Measurements from ENCODE around the gene ZNF521. TPM values are rescaled to one million over a fixed set of nuclear protein-coding genes. Genes with fewer than 3 reads are reported as not detected.

Gene ZNF521
- total RNA-seq, 3 donors from 2014 or later: 3.2 to 11.6 (median 7.9) TPM

GRCh38 chr18:25147877-25148488, 204.0 kb downstream of the ZNF521 start:
- H3K9me3 ChIP-seq: no peaks in the 10 kb centered on the region
- ATAC-seq: no peak
- no peak overlapping the region for H3K4me3 ChIP-seq
- no peaks in the 10 kb centered on the region for H3K36me3 ChIP-seq (ENCODE audit: low read depth)
- no peaks in the 10 kb centered on the region for H3K4me1 ChIP-seq (ENCODE audit: low read depth)
- DNase-seq: no peak
- intact Hi-C loops (cut with DNase I, micrococcal nuclease): no loop called here
- no peak for TF ChIP-seq CTCF (IDR thresholded peaks at IDR 0.05)

- intact Hi-C loops (cut with DNase I, micrococcal nuclease): no loop called here
- TF ChIP-seq CTCF (IDR thresholded peaks at IDR 0.05): no peak
- no peak for ATAC-seq
Observed at GRCh38 chr18:25146512-25146910, 205.5 kb downstream of the ZNF521 start.

GRCh38 chr18:25145731-25146511, 206.0 kb downstream of the ZNF521 start:
- no peak for DNase-seq
- Histone ChIP-seq H3K4me3 (no peak overlapping the region), H3K4me1 (ENCODE audit: low read depth) (no peaks in the 10 kb centered on the region), H3K9me3 (no peaks in the 10 kb centered on the region), H3K36me3 (ENCODE audit: low read depth) (no peaks in the 10 kb centered on the region)
- intact Hi-C loops (cut with DNase I, micrococcal nuclease): no loop called here
- no peak for TF ChIP-seq CTCF (IDR thresholded peaks at IDR 0.05)
- no peak for ATAC-seq

More at GRCh38 chr18:25146512-25146910, 205.5 kb downstream of the ZNF521 start:
- H3K4me3 ChIP-seq: no peak overlapping the region
- H3K4me1 ChIP-seq (ENCODE audit: low read depth): no peaks in the 10 kb centered on the region
- H3K9me3 ChIP-seq: no peaks in the 10 kb centered on the region
- DNase-seq: no peak
- H3K36me3 ChIP-seq (ENCODE audit: low read depth): no peaks in the 10 kb centered on the region

GRCh38 chr18:25144820-25145219, 207.1 kb downstream of the ZNF521 start:
- ATAC-seq (no peak), DNase-seq (no peak)
- Histone ChIP-seq H3K4me3 (no peak overlapping the region), H3K36me3 (ENCODE audit: low read depth) (no peaks in the 10 kb centered on the region), H3K4me1 (ENCODE audit: low read depth) (no peaks in the 10 kb centered on the region), H3K9me3 (no peaks in the 10 kb centered on the region)
- intact Hi-C loops (cut with DNase I, micrococcal nuclease): no loop called here
- no peak for TF ChIP-seq CTCF (IDR thresholded peaks at IDR 0.05)

- intact Hi-C loops (cut with DNase I, micrococcal nuclease): no loop called here
- ATAC-seq (no peak), DNase-seq (no peak)
- no peaks in the 10 kb centered on the region for H3K36me3 ChIP-seq (ENCODE audit: low read depth)
- TF ChIP-seq CTCF (IDR thresholded peaks at IDR 0.05): no peak
- H3K4me1 ChIP-seq (ENCODE audit: low read depth): no peaks in the 10 kb centered on the region
- H3K4me3 ChIP-seq: no peak overlapping the region
- H3K9me3 ChIP-seq: no peaks in the 10 kb centered on the region
Observed at GRCh38 chr18:25141886-25142285, 210.1 kb downstream of the ZNF521 start.
